Neural progenitor cell (in vitro differentiated cells): ENCODE data around the gene KAT8. TPM values are rescaled to one million over a fixed set of nuclear protein-coding genes. Genes with fewer than 3 reads are reported as not detected.
A peak's percentile ranks its signal among the peaks of the same experiment; 100 is the strongest.

Experiments used
- DNase-seq: peaks from one replicate; pipeline ENCODE4 v3.0.0-alpha.2; 2016; ENCODE audit warnings: low spot score
- H2AFZ ChIP-seq: fragments of 200-600 bp; sonication (generic); replicated peaks from 2 replicates; pipeline ENCODE4 v1.6.1; 2016; ENCODE audit warnings: antibody characterized with exemption
- H3F3A ChIP-seq: fragments of 200-600 bp; sonication (generic); 2 replicates; pipeline ENCODE4 v1.6.1; 2016; ENCODE audit warnings: antibody characterized with exemption, low read depth
- H3K27ac ChIP-seq: fragments of 200-600 bp; sonication (generic); 2 replicates; pipeline ENCODE4 v1.5.1; 2016; ENCODE audit warnings: mild to moderate bottlenecking
- H3K27me3 ChIP-seq: fragments of 200-600 bp; sonication (generic); 2 replicates; pipeline ENCODE4 v1.6.1; 2016; ENCODE audit warnings: mild to moderate bottlenecking, moderate library complexity
- H3K36me3 ChIP-seq: fragments of 200-600 bp; sonication (generic); 2 replicates; pipeline ENCODE4 v1.5.1; 2016
- H3K4me1 ChIP-seq: fragments of 200-600 bp; sonication (generic); 2 replicates; pipeline ENCODE4 v1.6.1; 2016; ENCODE audit warnings: mixed run types
- H3K4me2 ChIP-seq: fragments of 200-600 bp; sonication (generic); 2 replicates; pipeline ENCODE4 v1.6.1; 2016
- H3K4me3 ChIP-seq: fragments of 200-600 bp; sonication (generic); 2 replicates; pipeline ENCODE4 v1.5.1; 2016
- H3K79me2 ChIP-seq: fragments of 200-600 bp; sonication (generic); 2 replicates; pipeline ENCODE4 v1.6.1; 2016; ENCODE audit warnings: low read depth
- H3K9ac ChIP-seq: fragments of 200-600 bp; sonication (generic); 2 replicates; pipeline ENCODE4 v1.6.1; 2016
- H3K9me3 ChIP-seq: fragments of 200-600 bp; sonication (generic); 2 replicates; pipeline ENCODE4 v1.5.1; 2016; ENCODE audit warnings: low read depth
- H4K20me1 ChIP-seq: fragments of 200-600 bp; sonication (generic); 2 replicates; pipeline ENCODE4 v1.6.1; 2016; ENCODE audit warnings: low read depth
- H3K27ac Mint-ChIP-seq: 3 replicates; pipeline ENCODE4 v1.8.0; 2021; ENCODE audit warnings: mixed read lengths
- H3K27me3 Mint-ChIP-seq: 2 replicates; pipeline ENCODE4 v1.8.0; 2022; ENCODE audit warnings: low read depth, mild to moderate bottlenecking, inconsistent platforms, moderate library complexity, mixed read lengths; ENCODE audit not compliant: insufficient read depth
- H3K36me3 Mint-ChIP-seq: 3 replicates; pipeline ENCODE4 v1.8.0; 2021; ENCODE audit warnings: mixed read lengths
- H3K4me1 Mint-ChIP-seq: 3 replicates; pipeline ENCODE4 v1.8.0; 2021; ENCODE audit warnings: mixed read lengths
- H3K4me3 Mint-ChIP-seq: 3 replicates; pipeline ENCODE4 v1.8.0; 2021; ENCODE audit warnings: mild to moderate bottlenecking, moderate library complexity, mixed read lengths
- H3K9me3 Mint-ChIP-seq: 3 replicates; pipeline ENCODE4 v1.8.0; 2020; ENCODE audit warnings: mixed read lengths
- EZH2 ChIP-seq: fragments of 200-600 bp; sonication (generic); IDR thresholded peaks from 2 replicates; pipeline ENCODE4 v1.6.1; 2017; ENCODE audit warnings: antibody characterized with exemption, mild to moderate bottlenecking, moderate library complexity
- EZH2phosphoT487 ChIP-seq: fragments of 200-600 bp; sonication (generic); IDR thresholded peaks from 2 replicates; pipeline ENCODE4 v1.6.1; 2017; ENCODE audit warnings: antibody characterized with exemption
- total RNA-seq: library from RNA; depleted of rRNA; stranded (reverse); fragments of >200 nt; gene quantifications from 2 replicates; pipeline ENCODE4 v1.2.3, GENCODE V29; 2015; ENCODE audit warnings: low replicate concordance
- TF ChIP-seq, protein P1 (sequence below): fragments of 200-600 bp; sonication (generic); IDR thresholded peaks from 2 replicates; pipeline ENCODE4 v1.5.1; 2017; ENCODE audit warnings: antibody characterized with exemption, mild to moderate bottlenecking

Gene KAT8
- total RNA-seq, 1 donor from 2014 or later = 59.7 TPM

GRCh38 chr16:31110106-31111034, 7.1 kb upstream of the KAT8 start:
- peaks cover 5% of the 10 kb centered on the region for H3K4me1 ChIP-seq
- H3K9ac ChIP-seq = no peak overlapping the region
- no peak for DNase-seq
- no peak overlapping the region for H3K4me2 ChIP-seq
- Mint-ChIP-seq H3K4me3 (peak overlapping the region; percentile 89), H3K4me1 (peaks cover 12% of the 10 kb centered on the region), H3K36me3 (peaks cover 17% of the 10 kb centered on the region), H3K27me3 (peaks cover 8% of the 10 kb centered on the region), H3K9me3 (no peaks in the 10 kb centered on the region), H3K27ac (no peak overlapping the region)
- H3K27ac ChIP-seq = no peak overlapping the region
- H3K9me3 ChIP-seq = no peaks in the 10 kb centered on the region
- H3K4me3 ChIP-seq = no peak overlapping the region
- H4K20me1 ChIP-seq = peaks cover 3% of the 10 kb centered on the region
- H3K36me3 ChIP-seq = no peaks in the 10 kb centered on the region
- H3K79me2 ChIP-seq = peaks cover 3% of the 10 kb centered on the region
- H3F3A ChIP-seq = peaks cover 20% of the 10 kb centered on the region
- H3K27me3 ChIP-seq = no peaks in the 10 kb centered on the region
- no peak overlapping the region for H2AFZ ChIP-seq
- TF ChIP-seq EZH2 (no peak), EZH2phosphoT487 (no peak)
- TF ChIP-seq, protein P1, sequence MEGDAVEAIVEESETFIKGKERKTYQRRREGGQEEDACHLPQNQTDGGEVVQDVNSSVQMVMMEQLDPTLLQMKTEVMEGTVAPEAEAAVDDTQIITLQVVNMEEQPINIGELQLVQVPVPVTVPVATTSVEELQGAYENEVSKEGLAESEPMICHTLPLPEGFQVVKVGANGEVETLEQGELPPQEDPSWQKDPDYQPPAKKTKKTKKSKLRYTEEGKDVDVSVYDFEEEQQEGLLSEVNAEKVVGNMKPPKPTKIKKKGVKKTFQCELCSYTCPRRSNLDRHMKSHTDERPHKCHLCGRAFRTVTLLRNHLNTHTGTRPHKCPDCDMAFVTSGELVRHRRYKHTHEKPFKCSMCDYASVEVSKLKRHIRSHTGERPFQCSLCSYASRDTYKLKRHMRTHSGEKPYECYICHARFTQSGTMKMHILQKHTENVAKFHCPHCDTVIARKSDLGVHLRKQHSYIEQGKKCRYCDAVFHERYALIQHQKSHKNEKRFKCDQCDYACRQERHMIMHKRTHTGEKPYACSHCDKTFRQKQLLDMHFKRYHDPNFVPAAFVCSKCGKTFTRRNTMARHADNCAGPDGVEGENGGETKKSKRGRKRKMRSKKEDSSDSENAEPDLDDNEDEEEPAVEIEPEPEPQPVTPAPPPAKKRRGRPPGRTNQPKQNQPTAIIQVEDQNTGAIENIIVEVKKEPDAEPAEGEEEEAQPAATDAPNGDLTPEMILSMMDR = no peak

DNA sequence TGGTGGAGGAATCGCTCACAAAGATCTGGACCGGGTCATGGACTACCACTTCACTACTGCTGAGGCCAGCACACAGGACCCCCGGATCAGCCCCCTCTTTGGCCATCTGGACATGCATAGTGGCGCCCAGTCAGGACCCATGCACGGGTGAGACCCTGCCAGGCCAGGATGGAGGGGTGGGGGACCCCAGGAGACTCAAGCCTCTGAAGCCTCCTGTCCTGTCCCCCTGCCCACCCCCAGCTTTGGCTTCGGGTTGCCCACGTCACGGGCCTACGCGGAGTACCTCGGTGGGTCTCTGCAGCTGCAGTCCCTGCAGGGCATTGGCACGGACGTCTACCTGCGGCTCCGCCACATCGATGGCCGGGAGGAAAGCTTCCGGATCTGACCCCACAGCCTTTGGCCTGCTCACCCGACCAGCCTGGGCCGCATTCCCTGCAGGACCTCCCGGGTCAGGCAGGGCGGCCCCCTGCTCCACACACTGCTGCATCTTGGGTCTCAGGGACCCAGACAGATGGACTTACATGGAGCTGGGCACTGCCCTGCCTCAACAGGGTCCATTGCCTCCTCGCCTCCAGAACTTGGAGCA, 5.5 kb upstream of the KAT8 start:
- Histone ChIP-seq H3K4me1 (peaks cover 5% of the 10 kb centered on the region), H4K20me1 (peaks cover 3% of the 10 kb centered on the region), H3K4me3 (no peak overlapping the region), H2AFZ (no peak overlapping the region), H3K27ac (no peak overlapping the region), H3K79me2 (peaks cover 18% of the 10 kb centered on the region), H3F3A (peaks cover 17% of the 10 kb centered on the region), H3K4me2 (no peak overlapping the region), H3K9ac (no peak overlapping the region), H3K9me3 (no peaks in the 10 kb centered on the region), H3K36me3 (no peaks in the 10 kb centered on the region), H3K27me3 (no peaks in the 10 kb centered on the region)
- TF ChIP-seq EZH2 = no peak
- no peak for TF ChIP-seq EZH2phosphoT487
- TF ChIP-seq, protein P1 = no peak
- Mint-ChIP-seq H3K9me3 (no peaks in the 10 kb centered on the region), H3K27ac (no peak overlapping the region), H3K4me3 (no peak overlapping the region), H3K4me1 (peaks cover 12% of the 10 kb centered on the region), H3K36me3 (peaks cover 17% of the 10 kb centered on the region), H3K27me3 (peaks cover 8% of the 10 kb centered on the region)
- DNase-seq = no peak

DNA sequence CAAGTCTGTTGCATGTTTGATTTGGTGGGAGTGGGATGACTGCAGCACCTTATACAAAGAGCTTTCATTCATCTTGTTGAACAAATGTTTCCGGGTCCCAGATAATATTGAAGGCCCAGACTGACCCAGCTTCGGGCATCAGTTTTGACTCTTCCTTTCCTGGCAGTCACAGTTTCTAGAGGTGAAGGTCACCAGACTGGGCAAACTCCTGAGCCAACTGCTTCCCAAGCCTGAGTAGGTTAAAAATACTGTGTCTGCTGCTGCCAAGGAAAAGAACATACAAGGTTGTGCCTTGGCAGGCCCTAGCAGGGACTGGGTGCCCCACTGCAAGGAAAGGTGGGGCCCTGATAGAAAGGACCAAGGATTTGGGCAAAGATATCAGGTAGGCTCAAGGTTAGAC, 4.8 kb upstream of the KAT8 start:
- H3K9ac ChIP-seq = no peak overlapping the region
- H3K4me1 Mint-ChIP-seq = peaks cover 7% of the 10 kb centered on the region
- H3K36me3 ChIP-seq = no peaks in the 10 kb centered on the region
- H3K4me3 ChIP-seq = no peak overlapping the region
- no peaks in the 10 kb centered on the region for H3K9me3 Mint-ChIP-seq
- no peak overlapping the region for H3K4me2 ChIP-seq
- H3K79me2 ChIP-seq = peaks cover 20% of the 10 kb centered on the region
- H3F3A ChIP-seq = peaks cover 10% of the 10 kb centered on the region
- no peaks in the 10 kb centered on the region for H3K9me3 ChIP-seq
- peaks cover 3% of the 10 kb centered on the region for H4K20me1 ChIP-seq
- H3K27ac Mint-ChIP-seq = no peak overlapping the region
- H3K27ac ChIP-seq = no peak overlapping the region
- no peak for DNase-seq
- peaks cover 5% of the 10 kb centered on the region for H3K27me3 Mint-ChIP-seq
- peaks cover 3% of the 10 kb centered on the region for H3K4me1 ChIP-seq
- TF ChIP-seq EZH2 = no peak
- TF ChIP-seq, protein P1 = no peak
- no peak for TF ChIP-seq EZH2phosphoT487
- peaks cover 17% of the 10 kb centered on the region for H3K36me3 Mint-ChIP-seq
- no peak overlapping the region for H3K4me3 Mint-ChIP-seq
- H2AFZ ChIP-seq = no peak overlapping the region
- no peaks in the 10 kb centered on the region for H3K27me3 ChIP-seq
